Measurements from ENCODE around the gene HRH1. TPM values are rescaled to one million over a fixed set of nuclear protein-coding genes. Genes with fewer than 3 reads are reported as not detected.

HRH1 gene
- total RNA-seq, 1 experiment from 2014 or later: 4.6 TPM

GRCh38 chr3:11269007-11269406 is 114.7 kb downstream of the HRH1 start:
- H3K4me1 ChIP-seq (ENCODE audit: control insufficient read depth, insufficient read depth, low read length): peaks cover 9% of the 10 kb centered on the region
- ChIA-PET POLR2A (no interaction called here), CTCF (no interaction called here)
- no TSS peak for BruUV-seq (replicated peaks)
- H3K4me3 ChIP-seq (ENCODE audit: low read depth in 2 of 2, low read length in 2 of 2): no peak overlapping the region
- no peaks in the 10 kb centered on the region for H3K9me3 ChIP-seq (ENCODE audit: control insufficient read depth, insufficient read depth, low read depth, low read length)
- intact Hi-C loops (cut with micrococcal nuclease; ENCODE audit: unreplicated experiment): no loop called here
- no peak for TF ChIP-seq SIN3A (IDR thresholded peaks at IDR 0.05; ENCODE audit: borderline replicate concordance, insufficient read depth, low read depth, low read length)
- TF ChIP-seq, protein P1, sequence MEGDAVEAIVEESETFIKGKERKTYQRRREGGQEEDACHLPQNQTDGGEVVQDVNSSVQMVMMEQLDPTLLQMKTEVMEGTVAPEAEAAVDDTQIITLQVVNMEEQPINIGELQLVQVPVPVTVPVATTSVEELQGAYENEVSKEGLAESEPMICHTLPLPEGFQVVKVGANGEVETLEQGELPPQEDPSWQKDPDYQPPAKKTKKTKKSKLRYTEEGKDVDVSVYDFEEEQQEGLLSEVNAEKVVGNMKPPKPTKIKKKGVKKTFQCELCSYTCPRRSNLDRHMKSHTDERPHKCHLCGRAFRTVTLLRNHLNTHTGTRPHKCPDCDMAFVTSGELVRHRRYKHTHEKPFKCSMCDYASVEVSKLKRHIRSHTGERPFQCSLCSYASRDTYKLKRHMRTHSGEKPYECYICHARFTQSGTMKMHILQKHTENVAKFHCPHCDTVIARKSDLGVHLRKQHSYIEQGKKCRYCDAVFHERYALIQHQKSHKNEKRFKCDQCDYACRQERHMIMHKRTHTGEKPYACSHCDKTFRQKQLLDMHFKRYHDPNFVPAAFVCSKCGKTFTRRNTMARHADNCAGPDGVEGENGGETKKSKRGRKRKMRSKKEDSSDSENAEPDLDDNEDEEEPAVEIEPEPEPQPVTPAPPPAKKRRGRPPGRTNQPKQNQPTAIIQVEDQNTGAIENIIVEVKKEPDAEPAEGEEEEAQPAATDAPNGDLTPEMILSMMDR (IDR thresholded peaks at IDR 0.05): no peak
- H3K36me3 ChIP-seq (ENCODE audit: control insufficient read depth, insufficient read depth, low read length): peaks cover 7% of the 10 kb centered on the region; the same call in 1 of the 2 replicates
- no peaks in the 10 kb centered on the region for H3K27me3 ChIP-seq (ENCODE audit: control insufficient read depth, insufficient read depth, low read length)
- no peak overlapping the region for H3K27ac ChIP-seq (ENCODE audit: low read length)
- in situ Hi-C loops (cut with HindIII; ENCODE audit: low pct_unique_long_range_greater_than_20kb, low sequenced_read_pairs): no loop called here
- ATAC-seq: no peak
- no peak for DNase-seq (ENCODE audit: low read depth, low spot score)

DNA sequence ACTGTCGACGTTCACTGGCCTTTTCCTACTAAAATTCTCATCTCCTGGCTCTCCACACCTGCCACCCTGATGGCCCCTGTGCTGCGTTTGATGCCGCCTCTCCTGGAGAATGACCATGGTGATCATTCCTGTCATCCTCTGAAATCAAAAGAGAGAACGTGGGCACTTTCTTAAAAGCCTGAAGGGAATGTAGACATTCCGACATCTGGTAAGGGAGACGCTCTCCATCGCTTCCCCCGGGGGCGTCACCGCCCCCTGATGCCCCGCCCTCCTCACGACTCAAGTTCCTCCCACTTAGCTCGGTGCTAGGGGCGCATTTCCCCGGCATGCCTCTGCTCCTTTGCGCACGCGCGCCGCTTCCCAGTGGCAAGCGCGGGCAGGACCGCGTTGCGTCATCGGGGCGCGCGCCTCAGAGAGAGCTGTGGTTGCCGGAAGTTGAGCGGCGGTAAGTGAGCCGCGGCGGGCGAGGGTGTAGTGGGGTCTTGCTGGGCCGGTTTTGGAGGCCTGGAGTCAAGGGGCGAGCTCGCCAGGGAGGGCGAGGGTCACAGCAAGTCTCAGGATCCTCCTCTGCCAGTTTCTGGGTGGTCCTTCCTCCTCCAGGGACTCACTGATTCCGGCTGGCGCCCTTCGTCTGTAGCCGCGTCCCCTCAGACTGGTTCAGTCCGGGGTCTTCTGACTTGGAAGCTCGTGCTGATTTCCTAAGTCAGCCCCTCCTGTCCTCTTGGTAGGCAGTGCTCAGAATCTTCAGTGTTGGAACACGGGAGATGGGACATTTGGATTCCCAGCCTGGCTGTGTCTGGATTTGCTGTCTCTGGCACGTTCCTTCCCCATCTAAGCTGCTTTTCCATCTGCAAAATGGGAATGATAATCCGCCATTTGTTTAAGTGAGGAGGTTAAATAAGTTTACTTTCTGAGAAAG is 118.0 kb downstream of the HRH1 start, which contains the start of gene ATG7:
Gene ATG7, plus strand, starts transcription at position 412 of the 919 bp plus-strand sequence. CDS start 26,299 bp downstream, outside the sequence.
- Histone ChIP-seq H3K4me3 (ENCODE audit: low read depth in 2 of 2, low read length in 2 of 2) (peak within 1 kb of the TSS; percentile 100), H3K36me3 (ENCODE audit: control insufficient read depth, insufficient read depth, low read length) (peaks cover 7% of the 10 kb centered on the region; the same call in 1 of the 2 replicates), H3K4me1 (ENCODE audit: control insufficient read depth, insufficient read depth, low read length) (peaks cover 21% of the 10 kb centered on the region), H3K27me3 (ENCODE audit: control insufficient read depth, insufficient read depth, low read length) (no peaks in the 10 kb centered on the region), H3K27ac (ENCODE audit: low read length) (peak within 1 kb of the TSS; percentile 96), H3K9me3 (ENCODE audit: control insufficient read depth, insufficient read depth, low read depth, low read length) (no peaks in the 10 kb centered on the region)
- TF ChIP-seq TCF7L2 (IDR thresholded peaks at IDR 0.05; ENCODE audit: low read depth, low read length) (no peak), POLR2AphosphoS5 (IDR thresholded peaks at IDR 0.05; ENCODE audit: low read depth, low read length) (peak; percentile 70)
- in situ Hi-C loops (cut with HindIII; ENCODE audit: low pct_unique_long_range_greater_than_20kb, low sequenced_read_pairs) (no loop called here), intact Hi-C loops (cut with micrococcal nuclease; ENCODE audit: unreplicated experiment) (no loop called here)
- peak; percentile 79 for DNase-seq (ENCODE audit: low read depth, low spot score)
- ChIA-PET POLR2A (interaction anchor here (0.7 to 1.4 kb wide), 3 partner anchors 13 to 46 kb away, joined by 4 to 8 read pairs (median 6); no protein-coding TSS in a partner anchor), CTCF (interaction anchor here (0.7 kb wide), 1 partner anchor 63 kb away, joined by 5 read pairs; no protein-coding TSS in a partner anchor)
- peak; percentile 95 for ATAC-seq
- BruUV-seq (replicated peaks): TSS peak; percentile 90

GRCh38 chr3:11272906-11273574 is 118.7 kb downstream of the HRH1 start:
- Histone ChIP-seq H3K9me3 (ENCODE audit: control insufficient read depth, insufficient read depth, low read depth, low read length) (no peaks in the 10 kb centered on the region), H3K4me3 (ENCODE audit: low read depth in 2 of 2, low read length in 2 of 2) (peak overlapping the region; percentile 100), H3K36me3 (ENCODE audit: control insufficient read depth, insufficient read depth, low read length) (peaks cover 7% of the 10 kb centered on the region; the same call in 1 of the 2 replicates), H3K4me1 (ENCODE audit: control insufficient read depth, insufficient read depth, low read length) (peaks cover 21% of the 10 kb centered on the region), H3K27ac (ENCODE audit: low read length) (peak overlapping the region; percentile 96), H3K27me3 (ENCODE audit: control insufficient read depth, insufficient read depth, low read length) (no peaks in the 10 kb centered on the region)
- no peak for TF ChIP-seq SIN3A (IDR thresholded peaks at IDR 0.05; ENCODE audit: borderline replicate concordance, insufficient read depth, low read depth, low read length)
- no peak for TF ChIP-seq TCF7L2 (IDR thresholded peaks at IDR 0.05; ENCODE audit: low read depth, low read length)
- no peak for TF ChIP-seq REST (IDR thresholded peaks at IDR 0.05; ENCODE audit: insufficient read depth in 1 of 2, low read depth in 2 of 2, low read length in 1 of 2)
- TF ChIP-seq, protein P1 (IDR thresholded peaks at IDR 0.05): no peak
- TF ChIP-seq POLR2AphosphoS5 (IDR thresholded peaks at IDR 0.05; ENCODE audit: low read depth, low read length): no peak
- no TSS peak for BruUV-seq (replicated peaks)
- in situ Hi-C loops (cut with HindIII; ENCODE audit: low pct_unique_long_range_greater_than_20kb, low sequenced_read_pairs): no loop called here
- CTCF ChIA-PET: no interaction called here
- POLR2A ChIA-PET: interaction anchor here (1.3 to 1.4 kb wide), 2 partner anchors 15 to 47 kb away, joined by 6 to 8 read pairs; no protein-coding TSS in a partner anchor
- intact Hi-C loops (cut with micrococcal nuclease; ENCODE audit: unreplicated experiment): no loop called here
- no peak for DNase-seq (ENCODE audit: low read depth, low spot score)
- ATAC-seq: no peak

All from Panc1 (cell line).